H1 (cell line): ENCODE data around the gene CELSR1. TPM values are rescaled to one million over a fixed set of nuclear protein-coding genes. Genes with fewer than 3 reads are reported as not detected.

Experiments
- ASH2L ChIP-seq: fragments of 200-600, 300-600 bp; sonication (generic); IDR thresholded peaks from one replicate; pipeline ENCODE4 v1.7.1; 2017; ENCODE audit warnings: low read length
- CHD7 ChIP-seq: fragments of 300-600 bp; sonication (generic); IDR thresholded peaks from 2 replicates; pipeline ENCODE4 v1.7.1; 2012; ENCODE audit warnings: low read length, moderate library complexity, mild to moderate bottlenecking, inconsistent platforms; ENCODE audit not compliant: insufficient replicate concordance
- EGR1 ChIP-seq: IDR thresholded peaks from 2 replicates; pipeline ENCODE4 v1.6.1; 2011; ENCODE audit warnings: low read depth, low read length, borderline replicate concordance
- GABPA ChIP-seq: IDR thresholded peaks from 2 replicates; pipeline ENCODE4 v1.6.1; 2011; ENCODE audit warnings: mild to moderate bottlenecking, low read length, moderate library complexity, borderline replicate concordance; ENCODE audit not compliant: insufficient read depth
- GTF2F1 ChIP-seq: IDR thresholded peaks from 2 replicates; pipeline ENCODE4 v1.6.1; 2012; ENCODE audit warnings: low read depth, low read length, improper control_type of control experiment, borderline replicate concordance
- JUND ChIP-seq: IDR thresholded peaks from 2 replicates; pipeline ENCODE4 v1.6.1; 2011; ENCODE audit warnings: mild to moderate bottlenecking, improper control_type of control experiment, low read length
- SIN3A ChIP-seq, 2 experiments: IDR thresholded peaks in 1 of 2; conservative IDR thresholded peaks in 1 of 2; 2 replicates each; pipeline ENCODE4 v1.6.1; 2011 to 2012; ENCODE audit warnings: low read length in 2 of 2, improper control_type of control experiment in 1 of 2, low read depth in 1 of 2, mild to moderate bottlenecking in 1 of 2
- polyA plus RNA-seq, 7 experiments: library from polyadenylated mRNA; depleted of rRNA in 3 of 7; stranded (reverse) in 5 of 7; unstranded in 2 of 7; fragments of >200 nt in 5 of 7; fragments of 200-250 nt in 2 of 7; gene quantifications; 1 replicate in 5 of 7; 2 replicates in 1 of 7; 4 replicates in 1 of 7; pipeline versions ENCODE4 v1.2.1 to v1.2.3, GENCODE V29; 2011 to 2013; ENCODE audit warnings: missing spikeins in 2 of 7, mixed read lengths in 2 of 7
- total RNA-seq: library from RNA; stranded (reverse); fragmentation: NEBNext Ultra II Directional; extraction: Animal tissue kit (Norgen Biotek cat#: 25700); gene quantifications from 2 replicates; pipeline ENCODE4 v1.2.1, GENCODE V29; 2021

CELSR1 gene
- total and polyA plus RNA-seq, 2 of the 8 experiments (the other 6 are each of a cell fraction or from before 2014, with no cell fraction given), result 9.0 to 12.4 TPM

GRCh38 chr22:46500201-46500600 is 37.2 kb downstream of the CELSR1 start (continued):
- TF ChIP-seq SIN3A (conservative IDR thresholded peaks at IDR 0.05 in 1 of 2, IDR thresholded peaks at IDR 0.05 in 1 of 2; ENCODE audit: low read depth in 1 of 2, low read length in 2 of 2) (peak; percentile 89 to 95; a peak in 3 of 4 replicates), JUND (no peak), CHD7 (no peak), EGR1 (no peak), GABPA (no peak), GTF2F1 (no peak), ASH2L (peak; percentile 22)
- TF ChIP-seq, all 59 proteins: peak for 6
